Suprapubic skin (tissue), 4 donors: Measurements from ENCODE around the gene ZNF709.

Source experiments
- POLR2A ChIP-seq, 2 donors: fragments of 450-650 bp; IDR thresholded peaks; one replicate each; pipeline ENCODE4 v1.6.1; 2017; ENCODE audit warnings: antibody characterized with exemption in 2 of 2, mild to moderate bottlenecking in 2 of 2, moderate library complexity in 2 of 2
- POLR2AphosphoS5 ChIP-seq, 3 donors: sonication (generic); formaldehyde crosslinking; IDR thresholded peaks; one replicate each; pipeline ENCODE4 v1.6.1; 2017; ENCODE audit warnings: antibody characterized with exemption in 3 of 3
- TF ChIP-seq, protein P1 (sequence below), 2 donors: fragments of 200-600 bp in 1 of 2; fragments of 450-650 bp in 1 of 2; sonication (generic) in 1 of 2; IDR thresholded peaks; one replicate each; pipeline ENCODE4 v1.5.1; 2016 to 2019; ENCODE audit warnings: antibody characterized with exemption in 2 of 2, mild to moderate bottlenecking in 1 of 2, moderate library complexity in 1 of 2

DNA sequence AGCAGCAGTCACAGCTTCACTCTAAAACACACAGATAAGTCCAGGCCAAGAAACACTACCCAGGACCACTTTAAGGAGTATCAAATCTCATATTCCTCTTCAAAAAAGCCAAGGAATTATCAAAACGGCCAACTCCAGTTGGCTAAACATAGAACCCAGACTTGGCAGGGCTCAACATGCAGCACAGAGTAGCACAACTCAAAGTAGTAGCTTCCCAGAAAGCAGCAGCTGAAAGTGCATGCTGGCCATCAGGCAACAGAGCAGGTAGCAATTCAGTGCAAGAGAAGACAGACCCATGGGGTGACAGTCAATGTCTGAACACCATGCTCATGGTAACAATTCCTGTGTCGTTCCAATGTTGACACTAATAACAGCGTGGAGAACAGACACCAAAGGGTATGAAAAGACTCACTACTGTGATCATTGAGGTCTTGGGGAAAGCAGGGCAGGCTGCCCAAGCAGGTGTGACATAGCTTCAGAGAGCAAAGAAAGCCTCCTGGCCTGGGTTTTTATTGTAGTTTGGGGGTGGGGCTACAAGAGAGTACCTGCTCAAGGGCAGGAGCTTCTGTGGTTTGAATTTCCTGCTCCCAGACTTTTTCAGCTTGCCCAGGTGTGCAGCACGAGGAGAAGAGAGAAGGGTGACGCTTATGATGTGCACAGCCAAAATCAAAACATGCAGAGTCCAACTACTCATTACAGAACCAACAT, 6.2 kb downstream of the ZNF709 start:
- TF ChIP-seq, protein P1, sequence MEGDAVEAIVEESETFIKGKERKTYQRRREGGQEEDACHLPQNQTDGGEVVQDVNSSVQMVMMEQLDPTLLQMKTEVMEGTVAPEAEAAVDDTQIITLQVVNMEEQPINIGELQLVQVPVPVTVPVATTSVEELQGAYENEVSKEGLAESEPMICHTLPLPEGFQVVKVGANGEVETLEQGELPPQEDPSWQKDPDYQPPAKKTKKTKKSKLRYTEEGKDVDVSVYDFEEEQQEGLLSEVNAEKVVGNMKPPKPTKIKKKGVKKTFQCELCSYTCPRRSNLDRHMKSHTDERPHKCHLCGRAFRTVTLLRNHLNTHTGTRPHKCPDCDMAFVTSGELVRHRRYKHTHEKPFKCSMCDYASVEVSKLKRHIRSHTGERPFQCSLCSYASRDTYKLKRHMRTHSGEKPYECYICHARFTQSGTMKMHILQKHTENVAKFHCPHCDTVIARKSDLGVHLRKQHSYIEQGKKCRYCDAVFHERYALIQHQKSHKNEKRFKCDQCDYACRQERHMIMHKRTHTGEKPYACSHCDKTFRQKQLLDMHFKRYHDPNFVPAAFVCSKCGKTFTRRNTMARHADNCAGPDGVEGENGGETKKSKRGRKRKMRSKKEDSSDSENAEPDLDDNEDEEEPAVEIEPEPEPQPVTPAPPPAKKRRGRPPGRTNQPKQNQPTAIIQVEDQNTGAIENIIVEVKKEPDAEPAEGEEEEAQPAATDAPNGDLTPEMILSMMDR (IDR thresholded peaks at IDR 0.05) = no peak
- TF ChIP-seq POLR2A (IDR thresholded peaks at IDR 0.05) (no peak), POLR2AphosphoS5 (IDR thresholded peaks at IDR 0.05) (no peak)
